Measurements from ENCODE around the gene HNRNPH3.

DNA sequence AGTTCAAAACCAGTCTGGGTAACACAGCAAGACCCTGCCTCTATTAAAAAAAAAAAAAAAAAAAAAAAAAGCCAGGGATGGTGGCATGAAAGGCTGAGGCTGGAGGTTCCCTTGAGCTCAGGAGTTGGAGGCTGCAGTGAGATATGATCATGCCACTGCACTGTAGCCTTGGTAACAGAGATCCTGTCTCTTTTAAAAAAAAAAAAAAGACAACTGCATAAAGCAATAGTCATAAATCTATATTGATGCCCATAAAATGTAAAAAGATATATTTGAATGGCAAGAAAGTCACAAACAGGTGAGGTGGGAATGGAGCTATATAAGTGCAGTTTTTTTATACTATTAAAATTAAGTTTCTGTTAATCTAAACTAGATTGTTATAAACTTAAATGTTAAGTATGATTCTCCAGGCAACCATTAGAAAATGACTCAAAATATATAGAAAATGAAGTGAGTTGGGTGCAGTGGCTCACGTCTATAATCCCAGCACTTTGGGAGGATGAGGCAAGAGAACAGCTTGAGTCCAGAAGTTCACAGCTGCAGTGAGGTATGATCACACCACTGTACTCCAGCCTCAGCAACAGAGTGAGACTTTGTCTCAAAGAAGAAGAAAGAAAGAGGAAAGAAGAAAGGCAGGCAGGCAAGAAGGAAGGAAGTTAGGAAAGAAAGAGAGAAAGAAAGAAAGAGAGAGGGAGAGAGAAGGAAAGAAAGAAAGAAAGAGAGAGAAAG, 13.4 kb upstream of the HNRNPH3 start:
- TF ChIP-seq POLR2AphosphoS5 (IDR thresholded peaks at IDR 0.05; ENCODE audit: low read depth, low read length) (no peak), SIN3A (IDR thresholded peaks at IDR 0.05; ENCODE audit: borderline replicate concordance, insufficient read depth, low read depth, low read length) (no peak), TCF7L2 (IDR thresholded peaks at IDR 0.05; ENCODE audit: low read depth, low read length) (no peak)
- TF ChIP-seq, protein P1, sequence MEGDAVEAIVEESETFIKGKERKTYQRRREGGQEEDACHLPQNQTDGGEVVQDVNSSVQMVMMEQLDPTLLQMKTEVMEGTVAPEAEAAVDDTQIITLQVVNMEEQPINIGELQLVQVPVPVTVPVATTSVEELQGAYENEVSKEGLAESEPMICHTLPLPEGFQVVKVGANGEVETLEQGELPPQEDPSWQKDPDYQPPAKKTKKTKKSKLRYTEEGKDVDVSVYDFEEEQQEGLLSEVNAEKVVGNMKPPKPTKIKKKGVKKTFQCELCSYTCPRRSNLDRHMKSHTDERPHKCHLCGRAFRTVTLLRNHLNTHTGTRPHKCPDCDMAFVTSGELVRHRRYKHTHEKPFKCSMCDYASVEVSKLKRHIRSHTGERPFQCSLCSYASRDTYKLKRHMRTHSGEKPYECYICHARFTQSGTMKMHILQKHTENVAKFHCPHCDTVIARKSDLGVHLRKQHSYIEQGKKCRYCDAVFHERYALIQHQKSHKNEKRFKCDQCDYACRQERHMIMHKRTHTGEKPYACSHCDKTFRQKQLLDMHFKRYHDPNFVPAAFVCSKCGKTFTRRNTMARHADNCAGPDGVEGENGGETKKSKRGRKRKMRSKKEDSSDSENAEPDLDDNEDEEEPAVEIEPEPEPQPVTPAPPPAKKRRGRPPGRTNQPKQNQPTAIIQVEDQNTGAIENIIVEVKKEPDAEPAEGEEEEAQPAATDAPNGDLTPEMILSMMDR (IDR thresholded peaks at IDR 0.05) = no peak
- TF ChIP-seq, protein P2, sequence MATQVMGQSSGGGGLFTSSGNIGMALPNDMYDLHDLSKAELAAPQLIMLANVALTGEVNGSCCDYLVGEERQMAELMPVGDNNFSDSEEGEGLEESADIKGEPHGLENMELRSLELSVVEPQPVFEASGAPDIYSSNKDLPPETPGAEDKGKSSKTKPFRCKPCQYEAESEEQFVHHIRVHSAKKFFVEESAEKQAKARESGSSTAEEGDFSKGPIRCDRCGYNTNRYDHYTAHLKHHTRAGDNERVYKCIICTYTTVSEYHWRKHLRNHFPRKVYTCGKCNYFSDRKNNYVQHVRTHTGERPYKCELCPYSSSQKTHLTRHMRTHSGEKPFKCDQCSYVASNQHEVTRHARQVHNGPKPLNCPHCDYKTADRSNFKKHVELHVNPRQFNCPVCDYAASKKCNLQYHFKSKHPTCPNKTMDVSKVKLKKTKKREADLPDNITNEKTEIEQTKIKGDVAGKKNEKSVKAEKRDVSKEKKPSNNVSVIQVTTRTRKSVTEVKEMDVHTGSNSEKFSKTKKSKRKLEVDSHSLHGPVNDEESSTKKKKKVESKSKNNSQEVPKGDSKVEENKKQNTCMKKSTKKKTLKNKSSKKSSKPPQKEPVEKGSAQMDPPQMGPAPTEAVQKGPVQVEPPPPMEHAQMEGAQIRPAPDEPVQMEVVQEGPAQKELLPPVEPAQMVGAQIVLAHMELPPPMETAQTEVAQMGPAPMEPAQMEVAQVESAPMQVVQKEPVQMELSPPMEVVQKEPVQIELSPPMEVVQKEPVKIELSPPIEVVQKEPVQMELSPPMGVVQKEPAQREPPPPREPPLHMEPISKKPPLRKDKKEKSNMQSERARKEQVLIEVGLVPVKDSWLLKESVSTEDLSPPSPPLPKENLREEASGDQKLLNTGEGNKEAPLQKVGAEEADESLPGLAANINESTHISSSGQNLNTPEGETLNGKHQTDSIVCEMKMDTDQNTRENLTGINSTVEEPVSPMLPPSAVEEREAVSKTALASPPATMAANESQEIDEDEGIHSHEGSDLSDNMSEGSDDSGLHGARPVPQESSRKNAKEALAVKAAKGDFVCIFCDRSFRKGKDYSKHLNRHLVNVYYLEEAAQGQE (IDR thresholded peaks at IDR 0.05; ENCODE audit: insufficient read depth in 1 of 2, low read depth in 2 of 2, low read length in 1 of 2) = no peak

Data from Panc1 (cell line).